Small intestine (tissue), 7 donors: Measurements from ENCODE around the gene MAPK14. TPM values are rescaled to one million over a fixed set of nuclear protein-coding genes. Genes with fewer than 3 reads are reported as not detected.

Source experiments
- DNase-seq, 2 donors: peaks; one replicate each; pipeline versions ENCODE4 v3.0.0 to v3.0.0-alpha.2; 2013
- FAIRE-seq: peaks from 2 replicates; lab custom pipeline; 2012; peaks lifted over from hg19 to GRCh38; lab: Jason Lieb, UNC
- H3K27ac ChIP-seq, 3 donors: one replicate each; pipeline ENCODE4 v1.5.1; 2013; ENCODE audit warnings: low read length in 2 of 3, mild to moderate bottlenecking in 2 of 3, control low read depth in 1 of 3, inconsistent platforms in 1 of 3, low read depth in 1 of 3, moderate library complexity in 1 of 3
- H3K27me3 ChIP-seq, 3 donors: one replicate each; pipeline ENCODE4 v1.6.1; 2013; ENCODE audit warnings: low read length in 3 of 3, inconsistent platforms in 1 of 3; ENCODE audit not compliant: control insufficient read depth in 3 of 3, insufficient read depth in 3 of 3
- H3K36me3 ChIP-seq, 3 donors: one replicate each; pipeline ENCODE4 v1.6.1; 2013; ENCODE audit warnings: low read length in 3 of 3, inconsistent platforms in 1 of 3, low read depth in 1 of 3, mild to moderate bottlenecking in 1 of 3, moderate library complexity in 1 of 3; ENCODE audit not compliant: control insufficient read depth in 3 of 3, insufficient read depth in 2 of 3
- H3K4me1 ChIP-seq, 3 donors: one replicate each; pipeline ENCODE4 v1.6.1; 2013; ENCODE audit warnings: low read length in 2 of 3, inconsistent platforms in 1 of 3, low read depth in 1 of 3, mild to moderate bottlenecking in 1 of 3, moderate library complexity in 1 of 3; ENCODE audit not compliant: control insufficient read depth in 3 of 3, insufficient read depth in 2 of 3
- H3K4me3 ChIP-seq, 3 donors: one replicate each; pipeline ENCODE4 v1.5.1; 2013; ENCODE audit warnings: low read length in 3 of 3, control low read depth in 1 of 3, inconsistent platforms in 1 of 3, low read depth in 1 of 3, mild to moderate bottlenecking in 1 of 3, moderate library complexity in 1 of 3
- H3K9me3 ChIP-seq, 2 donors: one replicate each; pipeline ENCODE4 v1.6.1; 2013; ENCODE audit warnings: low read depth in 1 of 2, low read length in 1 of 2; ENCODE audit not compliant: control insufficient read depth in 2 of 2, insufficient read depth in 1 of 2
- WGBS, 3 donors: extraction: QIAGEN DNeasy Blood & Tissue Kit; methylation state at CpG; one replicate each; pipeline ENCODE4 v1.1.7; 2013; 5-methylcytosine and 5-hydroxymethylcytosine counted together
- polyA plus RNA-seq, 4 donors: library from polyadenylated mRNA; stranded (reverse) in 3 of 4; unstranded in 1 of 4; fragments of 200-250 nt in 3 of 4; fragments of 120-200 nt in 1 of 4; gene quantifications; one replicate each; pipeline versions ENCODE4 v1.2.1 to v1.2.3, GENCODE V29; 2013
- donor health status: healthy with polysubstance abuse.
- donor health status: control.
- donor health status: control.
- donor health status: Bipolar disorder and iron deficiency.
- donor health status: healthy.

Gene MAPK14
- polyA plus RNA-seq, 4 donors, result 22.4 to 72.3 (median 32.2) TPM

DNA sequence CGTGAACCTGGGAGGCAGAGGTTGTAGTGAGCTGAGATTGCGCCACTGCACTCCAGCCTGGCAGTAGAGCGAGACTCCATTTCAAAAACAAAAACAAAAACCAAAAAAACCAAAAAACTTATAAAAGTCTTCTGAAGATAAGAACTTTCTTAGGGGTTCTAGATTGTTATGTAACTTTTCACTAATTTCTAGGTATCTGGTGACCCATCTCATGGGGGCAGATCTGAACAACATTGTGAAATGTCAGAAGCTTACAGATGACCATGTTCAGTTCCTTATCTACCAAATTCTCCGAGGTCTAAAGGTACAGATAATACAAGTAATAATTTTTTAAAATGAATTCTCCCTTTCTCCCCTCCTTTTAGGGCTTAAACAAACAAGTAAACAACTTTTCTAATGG is 45.1 kb downstream of the MAPK14 start:
- no peak overlapping the region for H3K27ac ChIP-seq
- peaks cover 2 to 17% (median 10%) of the 10 kb centered on the region in 3 donors for H3K4me1 ChIP-seq
- FAIRE-seq (no peak), DNase-seq (no peak)
- H3K27me3 ChIP-seq, result no peaks in the 10 kb centered on the region
- no peak overlapping the region for H3K4me3 ChIP-seq
- H3K9me3 ChIP-seq, result no peaks in the 10 kb centered on the region
- 88 to 93% (median 90%) methylated on average over 4 of the region's 4 CpGs for WGBS, 3 donors
- H3K36me3 ChIP-seq, result peaks cover 0 to 7% (median 4%) of the 10 kb centered on the region in 3 donors

DNA sequence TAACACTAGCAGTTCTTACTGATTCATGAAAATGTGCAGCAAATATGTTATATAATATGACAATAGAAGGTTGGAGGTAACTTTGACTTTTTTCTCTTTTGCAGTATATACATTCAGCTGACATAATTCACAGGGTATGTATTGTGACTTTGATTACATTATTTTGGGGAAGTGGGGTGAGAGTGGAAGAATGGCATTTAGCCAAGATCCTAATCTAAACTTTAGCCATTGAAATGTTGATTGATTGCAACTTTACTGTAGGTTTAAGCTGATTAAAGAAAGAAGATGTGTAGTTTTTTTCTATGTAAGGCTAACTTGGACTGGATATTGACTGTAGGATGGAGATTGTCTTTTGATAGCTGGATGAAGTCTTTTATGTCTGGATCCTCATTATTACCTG is 46.0 kb downstream of the MAPK14 start:
- no peak overlapping the region for H3K4me3 ChIP-seq

DNA sequence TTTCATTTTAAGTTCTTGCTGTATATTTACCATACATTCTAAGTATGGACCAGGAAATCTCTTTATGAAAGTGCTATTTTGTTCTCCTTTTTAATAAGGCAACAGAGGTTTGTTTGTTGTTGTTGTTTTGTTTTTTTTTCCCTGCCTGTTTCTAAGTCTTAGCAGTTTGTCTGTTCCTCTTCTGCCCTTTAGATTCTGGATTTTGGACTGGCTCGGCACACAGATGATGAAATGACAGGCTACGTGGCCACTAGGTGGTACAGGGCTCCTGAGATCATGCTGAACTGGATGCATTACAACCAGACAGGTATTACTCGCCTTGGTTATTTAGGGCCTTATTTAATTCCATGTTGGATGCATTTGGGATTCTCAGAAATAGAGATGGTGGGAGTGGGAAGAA is 48.0 kb downstream of the MAPK14 start:
- no peaks in the 10 kb centered on the region for H3K9me3 ChIP-seq
- H3K4me1 ChIP-seq, result no peaks in the 10 kb centered on the region
- H3K27ac ChIP-seq, result peak overlapping the region in 2 of 3 donors; percentile 14 to 20
- FAIRE-seq, result no peak
- peak; percentile 71 to 80 for DNase-seq
- H3K36me3 ChIP-seq, result peaks cover 3 to 11% (median 11%) of the 10 kb centered on the region in 3 donors
- whole genome bisulfite sequencing, 3 donors, result 13 to 55% (median 42%) methylated on average over 3 of the region's 3 CpGs
- H3K27me3 ChIP-seq, result no peaks in the 10 kb centered on the region
- no peak overlapping the region for H3K4me3 ChIP-seq

More for the DNA sequence above, 46.0 kb downstream of the MAPK14 start:
- Histone ChIP-seq H3K36me3 (peaks cover 3 to 7% (median 7%) of the 10 kb centered on the region in 3 donors), H3K9me3 (no peaks in the 10 kb centered on the region), H3K27me3 (no peaks in the 10 kb centered on the region), H3K27ac (no peak overlapping the region), H3K4me1 (peaks cover 2 to 9% (median 6%) of the 10 kb centered on the region in 3 donors)
- no peak for FAIRE-seq
- DNase-seq, result no peak

- H3K4me3 ChIP-seq, result no peak overlapping the region
- WGBS, 3 donors, result 84 to 94% (median 91%) methylated on average over 3 of the region's 3 CpGs
- H3K4me1 ChIP-seq, result no peaks in the 10 kb centered on the region
- DNase-seq (no peak), FAIRE-seq (no peak)
- peaks cover 3 to 11% (median 11%) of the 10 kb centered on the region in 3 donors for H3K36me3 ChIP-seq
- H3K9me3 ChIP-seq, result no peaks in the 10 kb centered on the region
- no peaks in the 10 kb centered on the region for H3K27me3 ChIP-seq
- H3K27ac ChIP-seq, result peak overlapping the region in 1 of 3 donors; percentile 14
Measured at GRCh38 chr6:36076178-36077063, 48.8 kb downstream of the MAPK14 start.

DNA sequence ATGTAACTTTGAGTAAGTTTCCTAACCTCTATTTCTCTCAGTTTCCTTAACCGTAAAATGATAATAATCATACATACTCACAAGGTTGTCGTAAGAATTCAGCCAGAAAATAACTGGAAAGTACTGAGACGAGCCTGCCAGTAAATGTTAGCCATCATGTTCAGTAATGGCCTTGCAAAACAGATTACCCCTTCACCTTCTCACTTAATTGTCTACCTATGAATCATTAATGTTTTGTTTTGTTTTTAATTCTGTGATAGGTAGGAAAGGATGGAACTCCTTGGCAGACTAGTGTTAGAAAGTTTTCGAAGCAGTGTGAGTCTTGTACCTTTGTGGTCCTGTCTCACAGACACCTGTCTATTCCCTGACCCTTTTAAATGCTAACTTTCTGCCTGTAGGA is 50.6 kb downstream of the MAPK14 start:
- H3K27ac ChIP-seq, result no peak overlapping the region
- FAIRE-seq (no peak), DNase-seq (no peak)
- no peak overlapping the region for H3K4me3 ChIP-seq
- 86 to 92% (median 91%) methylated on average over 4 of the region's 4 CpGs for WGBS, 3 donors
- no peaks in the 10 kb centered on the region for H3K4me1 ChIP-seq
- peaks cover 3 to 18% (median 18%) of the 10 kb centered on the region in 3 donors for H3K36me3 ChIP-seq
- peaks cover 0 to 3% of the 10 kb centered on the region in 2 donors for H3K9me3 ChIP-seq
- no peaks in the 10 kb centered on the region for H3K27me3 ChIP-seq

GRCh38 chr6:36079601-36080000 is 52.0 kb downstream of the MAPK14 start:
- no peaks in the 10 kb centered on the region for H3K4me1 ChIP-seq
- no peak overlapping the region for H3K27ac ChIP-seq
- H3K36me3 ChIP-seq, result peaks cover 3 to 27% (median 23%) of the 10 kb centered on the region in 3 donors
- 55 to 75% (median 66%) methylated on average over 2 of the region's 2 CpGs for WGBS, 3 donors
- H3K27me3 ChIP-seq, result no peaks in the 10 kb centered on the region
- FAIRE-seq (no peak), DNase-seq (no peak)
- no peak overlapping the region for H3K4me3 ChIP-seq
- H3K9me3 ChIP-seq, result peaks cover 0 to 3% of the 10 kb centered on the region in 2 donors

GRCh38 chr6:36082318-36082717 is 54.7 kb downstream of the MAPK14 start:
- Histone ChIP-seq H3K27me3 (no peaks in the 10 kb centered on the region), H3K4me3 (no peak overlapping the region), H3K4me1 (no peaks in the 10 kb centered on the region), H3K27ac (no peak overlapping the region), H3K9me3 (peaks cover 0 to 6% of the 10 kb centered on the region in 2 donors), H3K36me3 (peaks cover 3 to 26% (median 19%) of the 10 kb centered on the region in 3 donors)
- 98 to 100% (median 100%) methylated on average over 1 of the region's 1 CpG for WGBS, 3 donors
- no peak for DNase-seq
- FAIRE-seq, result no peak

GRCh38 chr6:36083446-36083845 is 55.8 kb downstream of the MAPK14 start:
- WGBS, 3 donors, result 76 to 92% (median 78%) methylated on average over 3 of the region's 3 CpGs
- no peak for FAIRE-seq
- H3K27me3 ChIP-seq, result no peaks in the 10 kb centered on the region
- H3K36me3 ChIP-seq, result peaks cover 0 to 26% (median 16%) of the 10 kb centered on the region in 3 donors
- H3K9me3 ChIP-seq, result peaks cover 0 to 6% of the 10 kb centered on the region in 2 donors
- H3K4me3 ChIP-seq, result no peak overlapping the region
- no peaks in the 10 kb centered on the region for H3K4me1 ChIP-seq
- no peak for DNase-seq
- no peak overlapping the region for H3K27ac ChIP-seq
